IMR-90 (cell line): ENCODE results near the gene IFT43. TPM values are rescaled to one million over a fixed set of nuclear protein-coding genes. Genes with fewer than 3 reads are reported as not detected.

Experiments used
- ATAC-seq: fragments of 200-7000 bp; cut with Tn5 transposase; 2 replicates; pipeline ENCODE4 v1.9.1; 2020; ENCODE audit warnings: low read depth, mild to moderate bottlenecking, moderate library complexity
- BruUV-seq: library from RNA; stranded (reverse); fragments of 400-500 nt; replicated peaks from 2 replicates; lab custom pipeline; 2021; lab: Mats Ljungman, UMichigan
- CTCF ChIA-PET: fragments of 300-600 bp; formaldehyde crosslinking; extraction: SDS; loops from one replicate; lab custom pipeline; 2021; ENCODE audit warnings: antibody characterized with exemption; lab: Yijun Ruan, JAX
- POLR2A ChIA-PET: fragments of 300-600 bp; sonication (Branson Sonifier 250); formaldehyde crosslinking; loops from one replicate; lab custom pipeline; 2022; ENCODE audit warnings: antibody characterized with exemption; ENCODE audit not compliant: unreplicated experiment; lab: Charles Lee
- DNase-seq: peaks from one replicate; pipeline ENCODE4 v3.0.0; 2013
- H2AFZ ChIP-seq: replicated peaks from 2 replicates; pipeline ENCODE3; 2013; ENCODE audit warnings: low read length, mild to moderate bottlenecking; ENCODE audit not compliant: poor library complexity
- H2AK5ac ChIP-seq: 2 replicates; pipeline ENCODE4 v1.6.1; 2013; ENCODE audit warnings: low read depth, low read length, inconsistent platforms
- H2AK9ac ChIP-seq: replicated peaks from 2 replicates; pipeline ENCODE3; 2013; ENCODE audit warnings: mild to moderate bottlenecking, low read depth, low read length, moderate library complexity; ENCODE audit not compliant: poor library complexity
- H2BK120ac ChIP-seq: 2 replicates; pipeline ENCODE4 v1.6.1; 2013; ENCODE audit warnings: low read depth, low read length, inconsistent platforms
- H2BK15ac ChIP-seq: 3 replicates; pipeline ENCODE4 v1.6.1; 2013; ENCODE audit warnings: low read depth, low read length, inconsistent platforms
- H2BK20ac ChIP-seq: 2 replicates; pipeline ENCODE4 v1.6.1; 2013; ENCODE audit warnings: low read depth, mild to moderate bottlenecking, inconsistent platforms, low read length, moderate library complexity
- H2BK5ac ChIP-seq: 2 replicates; pipeline ENCODE4 v1.6.1; 2013; ENCODE audit warnings: mild to moderate bottlenecking, low read depth, low read length, inconsistent platforms; ENCODE audit not compliant: poor library complexity, severe bottlenecking
- H3K14ac ChIP-seq: replicated peaks from 2 replicates; pipeline ENCODE4 v1.6.1; 2013; ENCODE audit warnings: low read depth, low read length, inconsistent platforms
- H3K18ac ChIP-seq: 2 replicates; pipeline ENCODE4 v1.6.1; 2013; ENCODE audit warnings: low read depth, low read length, control low read depth
- H3K23ac ChIP-seq: 2 replicates; pipeline ENCODE4 v1.6.1; 2013; ENCODE audit warnings: low read depth, low read length, inconsistent platforms
- H3K27ac ChIP-seq: 2 replicates; pipeline ENCODE4 v1.5.1; 2013; ENCODE audit warnings: mild to moderate bottlenecking, control low read depth, low read length; ENCODE audit not compliant: insufficient read depth
- H3K27me3 ChIP-seq: 2 replicates; pipeline ENCODE4 v1.6.1; 2013; ENCODE audit warnings: low read length; ENCODE audit not compliant: control insufficient read depth, insufficient read depth
- H3K36me3 ChIP-seq: 2 replicates; pipeline ENCODE4 v1.6.1; 2013; ENCODE audit warnings: low read length, mixed read lengths; ENCODE audit not compliant: control insufficient read depth, insufficient read depth
- H3K4ac ChIP-seq: 2 replicates; pipeline ENCODE4 v1.6.1; 2013; ENCODE audit warnings: low read depth, low read length, inconsistent platforms
- H3K4me1 ChIP-seq: 2 replicates; pipeline ENCODE4 v1.6.1; 2013; ENCODE audit warnings: low read length, mixed read lengths; ENCODE audit not compliant: control insufficient read depth, insufficient read depth
- H3K4me2 ChIP-seq: 2 replicates; pipeline ENCODE4 v1.6.1; 2013; ENCODE audit warnings: low read depth, mild to moderate bottlenecking, control low read depth, low read length, moderate library complexity
- H3K4me3 ChIP-seq: 2 replicates; pipeline ENCODE4 v1.5.1; 2013; ENCODE audit warnings: low read depth, mild to moderate bottlenecking, control low read depth, low read length, moderate library complexity; ENCODE audit not compliant: insufficient read depth
- H3K56ac ChIP-seq: 2 replicates; pipeline ENCODE4 v1.6.1; 2013; ENCODE audit warnings: low read length, inconsistent platforms; ENCODE audit not compliant: insufficient read depth; ENCODE audit errors: extremely low read depth
- H3K79me1 ChIP-seq, 2 experiments: 2 replicates each; pipeline ENCODE4 v1.6.1; 2013; ENCODE audit warnings: low read length in 2 of 2, inconsistent platforms in 1 of 2, low read depth in 1 of 2
- H3K9ac ChIP-seq: 2 replicates; pipeline ENCODE4 v1.6.1; 2013; ENCODE audit warnings: low read depth, low read length, control low read depth
- H3K9me1 ChIP-seq: 2 replicates; pipeline ENCODE4 v1.6.1; 2013; ENCODE audit warnings: low read length, inconsistent platforms; ENCODE audit not compliant: insufficient read depth
- H3K9me3 ChIP-seq: 2 replicates; pipeline ENCODE4 v1.6.1; 2013; ENCODE audit warnings: low read length; ENCODE audit not compliant: control insufficient read depth, insufficient read depth
- H4K20me1 ChIP-seq: 2 replicates; pipeline ENCODE4 v1.6.1; 2013; ENCODE audit warnings: low read length, inconsistent platforms; ENCODE audit not compliant: insufficient read depth
- H4K5ac ChIP-seq: 2 replicates; pipeline ENCODE4 v1.6.1; 2013; ENCODE audit warnings: mild to moderate bottlenecking, low read depth, low read length, control low read depth
- H4K8ac ChIP-seq, 2 experiments: 2 replicates each; pipeline ENCODE4 v1.6.1; 2013; ENCODE audit warnings: low read depth in 2 of 2, low read length in 2 of 2, control low read depth in 1 of 2, inconsistent platforms in 1 of 2
- H4K91ac ChIP-seq: 2 replicates; pipeline ENCODE4 v1.6.1; 2013; ENCODE audit warnings: low read depth, low read length, inconsistent platforms; ENCODE audit not compliant: insufficient read depth
- BHLHE40 ChIP-seq: fragments of 150-350 bp; IDR thresholded peaks from 2 replicates; pipeline ENCODE4 v1.6.1; 2016; ENCODE audit warnings: mild to moderate bottlenecking, low read depth, low read length
- CEBPB ChIP-seq: IDR thresholded peaks from 2 replicates; pipeline ENCODE4 v1.6.1; 2012; ENCODE audit warnings: low read depth, low read length, improper control_type of control experiment
- CTCF ChIP-seq: conservative IDR thresholded peaks from 2 replicates; pipeline ENCODE4 v1.5.1; 2012; ENCODE audit warnings: mild to moderate bottlenecking, low read depth, low read length, improper control_type of control experiment
- MAZ ChIP-seq: IDR thresholded peaks from 2 replicates; pipeline ENCODE4 v1.6.1; 2012; ENCODE audit warnings: low read depth, mild to moderate bottlenecking, low read length, improper control_type of control experiment, moderate library complexity, borderline replicate concordance
- USF2 ChIP-seq: fragments of 150-350 bp; IDR thresholded peaks from 2 replicates; pipeline ENCODE4 v1.6.1; 2017; ENCODE audit warnings: mild to moderate bottlenecking, antibody characterized with exemption, low read length, low read depth
- whole genome bisulfite sequencing, 2 experiments: methylation state at CpG; one replicate each; pipeline versions ENCODE4 v1.1.5 to v1.1.7; 2013; ENCODE audit warnings: missing lambda C conversion rate in 2 of 2; ENCODE audit not compliant: insufficient read length in 1 of 2; ENCODE audit errors: extremely low coverage in 2 of 2; 5-methylcytosine and 5-hydroxymethylcytosine counted together
- dilution Hi-C: fragments of 300-500 bp; cut with HindIII; formaldehyde crosslinking; loops from one replicate; pipeline ENCODE4 v1.14.3; 2018; ENCODE audit warnings: low sequenced_read_pairs; ENCODE audit not compliant: unreplicated experiment
- in situ Hi-C: fragments of 300-500 bp; cut with MboI; formaldehyde crosslinking; loops from 3 replicates; pipeline ENCODE4 v1.14.3; 2019; ENCODE audit warnings: low sequenced_read_pairs, inconsistent platforms, mixed read lengths
- intact Hi-C: fragments of 100-400 bp; cut with micrococcal nuclease; formaldehyde crosslinking; loops from 2 replicates; pipeline ENCODE4 v1.10.0; 2022
- polyA plus RNA-seq, 3 experiments: library from polyadenylated mRNA; depleted of rRNA; stranded (reverse); fragments of >200 nt; gene quantifications; 2 replicates each; pipeline ENCODE4 v1.2.3, GENCODE V29; 2012; ENCODE audit warnings: low replicate concordance in 1 of 3
- total RNA-seq: library from RNA; depleted of rRNA; stranded (reverse); fragments of >200 nt; gene quantifications from 2 replicates; pipeline ENCODE4 v1.2.3, GENCODE V29; 2012

IFT43 gene
- total and polyA plus RNA-seq, 2 of the 4 experiments (the other 2 are of a cell fraction), result 41.4 to 43.2 TPM

DNA sequence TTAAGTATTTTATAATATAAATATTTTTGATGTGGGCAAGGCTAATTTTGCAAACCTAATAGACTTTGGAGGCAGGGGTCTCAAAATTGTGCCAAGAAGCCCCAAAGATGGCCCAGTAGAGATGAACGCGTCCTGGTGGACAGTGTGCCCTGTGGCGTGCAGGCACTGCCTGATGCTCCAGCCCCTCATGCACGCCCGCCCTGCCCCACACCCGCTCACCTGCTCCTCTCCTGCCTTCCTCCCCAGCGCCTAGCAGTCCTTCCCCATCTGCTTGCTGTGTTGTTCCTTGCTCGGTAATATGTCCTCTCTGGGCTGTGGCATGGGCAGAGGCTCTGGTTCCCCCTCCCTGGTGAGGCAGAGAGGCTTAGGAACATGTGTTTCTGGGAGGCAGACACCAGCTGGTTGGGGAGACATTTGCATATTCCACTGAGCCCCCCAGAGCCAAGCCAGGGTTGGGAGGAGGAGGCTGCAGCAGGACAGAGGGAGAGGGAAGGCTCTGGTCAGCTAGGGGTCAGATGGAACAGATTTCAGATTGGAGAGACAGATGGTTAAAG, 119.3 kb downstream of the IFT43 start:
- H3K9ac ChIP-seq, result no peak overlapping the region
- H3K79me1 ChIP-seq, result no peaks in the 10 kb centered on the region
- no peak overlapping the region for H3K56ac ChIP-seq
- TF ChIP-seq CTCF (no peak), BHLHE40 (no peak), MAZ (no peak), CEBPB (no peak), USF2 (no peak)
- H3K36me3 ChIP-seq, result no peaks in the 10 kb centered on the region
- H3K23ac ChIP-seq, result no peak overlapping the region
- DNase-seq (no peak), ATAC-seq (no peak)
- ChIA-PET CTCF (no interaction called here), POLR2A (no interaction called here)
- no peak overlapping the region for H2BK5ac ChIP-seq
- H2AFZ ChIP-seq, result no peak overlapping the region
- H2AK5ac ChIP-seq, result no peak overlapping the region
- 80% methylated on average over 1 of the region's 8 CpGs; no CpG with 5 or more reads in 1 of the 2 experiments for WGBS, 2 experiments
- H2BK15ac ChIP-seq, result no peak overlapping the region
- dilution Hi-C loops (no loop called here), intact Hi-C loops (no loop called here), in situ Hi-C loops (no loop called here)
- H3K27ac ChIP-seq, result no peak overlapping the region
- peaks cover 8% of the 10 kb centered on the region; the same call in 1 of the 2 replicates for H3K27me3 ChIP-seq
- no peak overlapping the region for H3K4ac ChIP-seq
- H3K9me1 ChIP-seq, result no peaks in the 10 kb centered on the region
- BruUV-seq, result no TSS peak
- no peaks in the 10 kb centered on the region for H3K9me3 ChIP-seq
- no peak overlapping the region for H3K4me3 ChIP-seq
- H4K20me1 ChIP-seq, result no peaks in the 10 kb centered on the region
- H4K5ac ChIP-seq, result no peak overlapping the region
- no peak overlapping the region for H3K4me2 ChIP-seq
- no peak overlapping the region for H2BK20ac ChIP-seq
- H4K91ac ChIP-seq, result no peak overlapping the region
- no peak overlapping the region for H2AK9ac ChIP-seq
- no peak overlapping the region for H4K8ac ChIP-seq
- no peak overlapping the region for H3K18ac ChIP-seq
- no peak overlapping the region for H2BK120ac ChIP-seq
- no peaks in the 10 kb centered on the region for H3K4me1 ChIP-seq
- no peak overlapping the region for H3K14ac ChIP-seq
